ENCODE data around the gene ROBO1.
"Not testable (repeated sequence)": the region's sequence is repeated elsewhere in the genome, so short reads cannot be mapped to it uniquely, and the experiment has no call there.

ROBO1 gene

DNA sequence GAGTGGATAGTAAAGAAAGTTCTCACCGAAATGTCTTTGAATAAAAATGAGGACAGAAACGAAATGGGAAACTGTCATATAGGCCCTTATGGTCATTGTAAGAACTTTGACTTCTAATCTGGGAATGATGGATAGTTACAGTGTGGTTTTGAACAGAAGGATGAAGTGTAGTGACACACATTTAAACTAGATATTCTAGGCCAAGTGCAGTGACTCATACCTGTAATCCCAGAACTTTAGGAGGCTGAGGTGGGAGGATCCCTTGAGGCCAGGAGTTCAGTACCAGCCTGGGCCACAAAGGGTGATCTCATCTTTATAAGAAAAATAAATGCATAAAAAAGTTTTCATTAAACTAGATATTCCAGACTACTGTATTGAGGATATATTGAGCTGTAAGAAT is 452.8 kb downstream of the ROBO1 start:
- no peak for DNase-seq (ENCODE audit: low read depth, low spot score)

DNA sequence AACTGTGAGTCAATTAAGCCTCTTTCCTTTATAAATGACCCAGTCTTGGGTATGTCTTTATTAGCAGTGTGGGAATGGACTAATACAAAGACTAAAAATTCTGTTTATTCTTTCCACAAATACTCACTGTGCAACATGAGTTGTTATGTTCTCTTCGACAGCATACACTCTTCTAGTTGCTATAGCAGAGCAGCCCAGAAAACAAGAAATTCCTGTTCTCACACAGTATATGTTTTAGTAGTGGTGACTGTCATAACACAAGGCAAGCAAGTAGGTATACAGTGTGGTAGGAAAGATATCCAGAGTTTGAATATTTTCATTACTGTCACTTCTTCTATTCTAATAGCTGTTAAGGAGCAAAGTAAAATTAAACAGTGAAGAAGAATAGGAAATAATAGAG is 453.3 kb downstream of the ROBO1 start:
- DNase-seq (ENCODE audit: low read depth, low spot score) = no peak

DNA sequence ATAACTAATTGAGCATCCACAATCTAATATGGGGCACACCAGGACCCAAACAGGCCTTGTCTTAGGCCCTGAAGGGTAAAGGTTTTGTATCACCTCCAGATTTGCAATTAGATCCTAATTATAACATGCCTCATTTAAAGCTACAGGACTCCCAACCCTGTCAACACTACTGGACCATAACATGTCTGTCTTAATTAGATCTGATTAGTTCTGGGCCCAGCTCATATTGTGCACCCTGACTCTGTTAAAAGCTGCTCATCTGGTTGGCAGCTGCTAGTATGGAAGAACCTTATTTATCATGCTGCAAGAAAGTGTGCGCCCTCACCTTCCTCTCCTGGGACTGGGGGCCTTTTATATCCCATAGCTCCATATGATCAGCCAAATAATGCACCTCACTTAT is 457.8 kb downstream of the ROBO1 start:
- no peak for DNase-seq (ENCODE audit: low read depth, low spot score)

- DNase-seq (ENCODE audit: low read depth, low spot score) = no peak
Measured at GRCh38 chr3:79306934-79307570, 460.7 kb downstream of the ROBO1 start.

DNA sequence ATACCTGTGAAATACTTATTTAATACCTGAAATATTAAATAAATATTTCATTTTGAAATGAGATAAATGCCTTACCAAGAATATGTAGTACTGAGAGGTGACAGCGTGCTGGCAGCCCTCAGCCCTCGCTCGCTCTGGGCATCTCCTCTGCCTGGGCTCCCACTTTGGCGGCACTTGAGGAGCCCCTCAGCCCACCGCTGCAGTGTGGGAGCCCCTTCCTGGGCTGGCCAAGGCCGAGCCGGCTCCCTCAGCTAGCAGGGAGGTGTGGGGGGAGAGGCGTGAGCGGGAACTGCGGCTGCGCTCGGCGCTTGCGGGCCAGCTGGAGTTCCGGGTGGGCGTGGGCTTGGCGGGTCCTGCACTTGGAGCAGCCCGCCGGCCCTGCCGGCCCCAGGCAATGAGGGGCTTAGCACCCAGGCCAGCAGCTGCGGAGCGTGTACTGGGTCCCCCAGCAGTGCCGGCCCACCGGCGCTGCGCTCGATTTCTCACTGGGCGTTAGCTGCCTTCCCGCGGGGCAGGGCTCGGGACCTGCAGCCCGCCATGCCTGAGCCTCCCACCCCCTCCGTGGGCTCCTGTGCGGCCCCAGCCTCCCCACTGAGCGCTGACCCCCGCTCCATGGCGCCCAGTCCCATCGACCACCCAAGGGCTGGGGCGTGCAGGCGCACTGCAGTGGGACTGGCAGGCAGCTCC is 467.7 kb downstream of the ROBO1 start:
- DNase-seq (ENCODE audit: low read depth, low spot score) = not testable (repeated sequence)

- peak; percentile 79 for DNase-seq (ENCODE audit: low read depth, low spot score)
Measured at GRCh38 chr3:79297245-79297960, 470.4 kb downstream of the ROBO1 start.

- no peak for DNase-seq (ENCODE audit: low read depth, low spot score)
Measured at GRCh38 chr3:79286882-79287281, 480.9 kb downstream of the ROBO1 start.

DNA sequence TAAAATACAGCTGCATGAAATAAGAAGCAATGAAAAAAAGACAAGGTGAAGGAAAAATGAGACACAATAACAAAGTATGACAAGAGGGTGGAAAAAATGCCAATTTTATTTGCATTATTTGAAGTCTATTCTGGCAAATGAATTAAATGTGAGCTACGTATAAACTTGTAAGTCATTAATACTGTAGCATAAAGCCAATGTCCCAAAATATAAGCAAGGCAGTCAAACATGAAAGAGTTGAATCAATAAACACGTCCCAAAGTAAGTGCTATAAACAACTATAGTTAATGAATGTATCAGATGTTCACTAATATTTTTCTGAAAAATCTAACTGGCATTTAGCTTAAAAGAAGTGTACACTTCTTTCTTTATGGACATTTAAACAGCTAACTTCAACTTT is 481.9 kb downstream of the ROBO1 start:
- DNase-seq (ENCODE audit: low read depth, low spot score) = no peak

- DNase-seq (ENCODE audit: low read depth, low spot score) = no peak
Measured at GRCh38 chr3:79285380-79285779, 482.4 kb downstream of the ROBO1 start.

DNA sequence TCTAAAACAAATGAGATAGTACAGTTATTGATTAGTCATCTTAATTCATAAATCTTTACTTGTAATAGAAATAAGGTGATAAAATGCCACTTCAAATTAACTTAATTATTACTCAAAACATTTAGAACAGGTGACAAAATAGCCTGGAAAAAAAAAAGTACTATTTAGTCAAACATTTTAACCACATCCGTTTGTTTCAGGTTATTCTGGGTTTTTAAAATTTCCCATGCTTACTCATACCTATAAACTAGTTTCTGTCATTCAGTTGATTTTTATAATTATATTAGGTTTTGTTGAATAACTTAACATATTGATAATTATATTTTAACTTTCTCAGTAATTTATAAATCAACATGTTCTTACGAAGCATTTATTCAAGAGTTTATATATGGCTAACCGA is 483.0 kb downstream of the ROBO1 start:
- DNase-seq (ENCODE audit: low read depth, low spot score) = no peak

DNA sequence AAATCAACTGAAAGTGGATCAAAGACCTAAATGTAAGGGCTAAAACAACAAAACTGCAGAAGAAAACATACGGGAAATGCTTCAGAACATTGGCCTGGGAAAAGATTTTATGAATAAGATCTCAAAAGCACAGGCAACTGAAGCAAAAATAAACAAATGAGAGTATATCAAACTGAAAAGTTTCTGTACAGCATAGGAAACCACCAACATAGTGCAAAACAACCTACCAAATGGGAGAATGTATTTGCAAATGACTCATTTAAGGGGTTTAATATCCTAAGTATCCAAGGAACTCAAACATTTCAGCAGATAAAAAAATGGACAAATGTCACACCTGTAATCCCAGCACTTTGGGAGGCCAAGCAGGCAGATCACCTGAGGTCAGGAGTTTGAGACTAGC is 489.1 kb downstream of the ROBO1 start:
- no peak for DNase-seq (ENCODE audit: low read depth, low spot score)

DNA sequence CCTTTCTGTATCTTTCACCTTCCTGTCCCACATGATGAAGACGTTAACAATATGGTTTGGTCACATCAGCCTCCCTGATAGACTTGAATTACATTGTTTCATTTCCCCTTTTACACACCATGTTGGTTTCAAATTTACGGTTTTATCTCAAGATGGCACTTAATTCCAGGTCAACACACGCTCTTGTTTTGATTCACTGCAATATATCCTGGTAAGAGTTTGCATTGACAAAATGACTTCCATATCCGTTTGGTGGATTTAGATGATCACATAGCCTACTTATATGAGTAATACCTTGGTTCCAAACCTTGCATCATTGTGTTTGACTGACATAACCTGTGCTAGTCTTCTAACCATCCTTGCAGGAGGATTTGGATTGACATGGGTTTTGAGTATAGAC is 499.4 kb downstream of the ROBO1 start:
- no peak for DNase-seq (ENCODE audit: low read depth, low spot score)

GRCh38 chr3:79264892-79265291 is 502.9 kb downstream of the ROBO1 start:
- DNase-seq (ENCODE audit: low read depth, low spot score) = no peak

DNA sequence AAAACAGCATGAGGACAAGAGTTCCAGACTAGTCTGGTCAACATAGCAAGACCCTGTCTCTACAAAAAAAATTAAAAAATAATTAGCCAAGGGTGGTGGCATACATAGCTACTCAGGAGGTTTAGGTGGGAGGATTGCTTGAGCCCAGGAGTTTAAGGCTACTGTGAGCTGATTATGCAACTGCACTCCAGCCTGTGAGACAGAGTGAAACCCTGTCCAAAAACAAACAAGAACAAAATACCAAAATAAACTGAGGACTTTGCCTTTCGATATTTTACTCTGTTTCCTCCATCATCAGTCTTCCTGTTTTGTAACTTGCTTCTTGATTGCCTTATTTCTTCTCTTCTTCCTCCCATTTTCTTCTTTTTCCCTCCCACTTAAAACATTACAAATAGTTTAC is 504.4 kb downstream of the ROBO1 start:
- no peak for DNase-seq (ENCODE audit: low read depth, low spot score)

- no peak for DNase-seq (ENCODE audit: low read depth, low spot score)
Measured at GRCh38 chr3:79258479-79258878, 509.3 kb downstream of the ROBO1 start.

- DNase-seq (ENCODE audit: low read depth, low spot score) = no peak
Measured at GRCh38 chr3:79257791-79258190, 510.0 kb downstream of the ROBO1 start.

DNA sequence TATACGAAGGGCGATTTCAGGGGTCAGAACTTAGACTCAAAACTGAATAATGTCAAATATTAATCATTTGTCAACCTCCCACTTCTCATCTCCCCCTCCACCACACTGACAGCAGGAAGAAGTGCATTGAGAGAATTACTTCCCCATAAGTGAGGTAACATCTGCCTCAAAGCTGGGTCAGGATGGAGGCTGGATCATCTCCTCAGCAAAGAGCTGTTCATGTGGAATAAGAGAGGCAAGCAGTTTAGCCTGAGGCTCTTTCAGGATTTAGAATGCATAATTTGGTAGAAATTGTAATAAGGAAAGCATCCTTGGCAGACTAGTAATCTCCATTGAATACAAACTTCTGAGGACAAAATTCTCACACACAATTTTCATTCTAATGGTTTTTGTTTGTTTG is 512.1 kb downstream of the ROBO1 start:
- DNase-seq (ENCODE audit: low read depth, low spot score) = no peak

DNA sequence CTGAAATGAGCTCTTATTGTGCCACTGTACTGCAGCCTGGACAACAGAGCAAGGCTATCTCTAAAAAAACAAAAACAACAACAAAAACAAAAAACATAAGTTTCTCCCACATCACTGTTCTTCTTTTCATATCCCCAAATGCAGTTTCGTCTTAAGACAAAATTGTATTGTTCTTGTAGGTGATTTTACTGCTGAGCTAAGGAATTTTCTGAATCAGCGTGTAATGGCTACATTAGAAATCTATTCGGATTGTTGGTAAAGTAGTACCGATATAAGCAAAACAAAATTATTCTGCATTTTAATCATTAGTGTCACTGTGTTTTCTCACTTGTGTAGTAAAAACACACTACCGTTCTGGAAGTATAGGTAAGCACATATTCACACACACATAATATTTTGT is 512.5 kb downstream of the ROBO1 start:
- DNase-seq (ENCODE audit: low read depth, low spot score) = no peak

DNA sequence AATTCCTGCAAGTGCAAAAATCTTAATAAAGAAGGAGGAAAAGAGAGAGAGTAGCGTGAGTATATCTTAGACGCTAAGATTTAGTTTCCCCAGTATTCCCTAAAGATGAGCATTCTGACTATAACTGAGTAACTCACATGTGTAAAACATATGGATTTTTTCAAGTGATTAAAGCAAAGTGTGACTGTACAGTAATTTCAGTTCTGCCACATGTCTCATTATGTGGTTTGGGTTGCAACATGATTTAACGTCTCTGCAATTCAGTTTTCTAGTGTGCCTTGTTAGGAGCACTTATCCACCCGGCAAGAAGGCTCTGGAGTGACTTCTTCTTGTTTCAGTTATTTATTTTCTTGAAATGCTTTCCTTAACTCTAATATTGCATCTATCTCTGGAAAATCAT is 514.1 kb downstream of the ROBO1 start:
- DNase-seq (ENCODE audit: low read depth, low spot score) = no peak

DNA sequence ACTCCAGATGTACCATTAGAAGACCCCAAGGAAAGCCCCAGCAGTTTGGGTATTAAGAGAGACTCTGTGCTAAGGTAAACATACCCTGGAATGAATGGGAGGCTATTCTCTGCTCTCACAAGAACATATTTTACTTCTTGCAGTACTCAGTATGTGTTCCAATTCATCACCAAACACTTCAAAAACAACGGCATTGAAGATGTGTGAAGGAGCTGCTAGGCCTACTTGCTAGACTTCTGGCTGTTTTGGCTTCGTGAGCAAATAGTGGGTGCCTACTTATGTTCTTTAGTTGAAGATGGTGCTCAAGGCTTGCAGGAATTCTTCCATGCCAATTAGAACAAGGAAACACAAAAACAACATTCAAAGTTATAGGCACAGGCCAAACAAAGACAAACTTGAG is 514.5 kb downstream of the ROBO1 start:
- no peak for DNase-seq (ENCODE audit: low read depth, low spot score)

GRCh38 chr3:79250746-79251145 is 517.1 kb downstream of the ROBO1 start:
- DNase-seq (ENCODE audit: low read depth, low spot score) = no peak

DNA sequence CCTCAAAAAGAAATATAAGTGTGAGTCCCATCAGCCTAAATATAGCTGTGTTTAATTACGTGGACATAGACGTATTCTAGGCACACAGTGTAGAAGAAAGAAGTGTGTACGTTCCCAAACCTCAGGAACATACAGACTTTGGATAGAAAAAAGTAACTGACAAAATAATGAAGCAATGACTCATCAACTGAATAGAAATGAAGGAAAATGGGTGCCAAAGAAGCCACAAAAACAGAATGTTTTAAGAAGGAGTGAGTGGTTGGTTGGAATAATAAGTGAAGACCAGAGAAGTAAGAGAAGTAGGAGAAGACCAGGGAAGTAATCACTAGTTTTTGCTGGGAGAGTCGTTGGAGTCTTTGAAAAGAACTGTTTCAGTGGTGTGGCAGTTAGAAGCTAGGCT is 518.1 kb downstream of the ROBO1 start:
- no peak for DNase-seq (ENCODE audit: low read depth, low spot score)

- DNase-seq (ENCODE audit: low read depth, low spot score) = no peak
Measured at GRCh38 chr3:79247725-79248043, 520.1 kb downstream of the ROBO1 start.
